SHP77 treated with DMSO at 0.1 percent for 48 hours (cell line): ENCODE data around the gene SLC25A51.
"Not testable (repeated sequence)": the region's sequence is repeated elsewhere in the genome, so short reads cannot be mapped to it uniquely, and the experiment has no call there.

Source experiments
- DNase-seq: peaks from one replicate; lab custom pipeline; 2025; lab: John Stamatoyannopoulos, UW

Gene SLC25A51

GRCh38 chr9:37902796-37903646 lies 906 bp downstream of the SLC25A51 start:
- DNase-seq, result no peak

DNA sequence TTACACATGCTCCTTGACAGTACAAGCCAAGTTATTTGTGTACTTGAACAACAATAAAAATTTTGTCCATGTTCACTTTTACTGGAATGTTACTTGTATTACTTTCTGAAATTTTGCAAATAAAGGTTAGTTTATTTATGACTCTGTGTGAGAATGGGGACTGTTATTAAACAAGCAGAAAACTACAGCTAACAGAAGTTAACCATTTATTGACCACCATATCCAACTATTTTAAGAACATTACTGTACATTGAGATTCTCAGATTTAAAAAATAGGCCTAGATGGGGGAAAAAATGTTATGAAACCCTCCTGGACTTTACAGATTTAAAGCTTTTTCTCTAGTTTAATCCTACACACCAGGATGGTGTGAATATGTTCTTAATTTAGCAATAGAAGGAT lies 1.8 kb downstream of the SLC25A51 start:
- DNase-seq, result no peak

DNA sequence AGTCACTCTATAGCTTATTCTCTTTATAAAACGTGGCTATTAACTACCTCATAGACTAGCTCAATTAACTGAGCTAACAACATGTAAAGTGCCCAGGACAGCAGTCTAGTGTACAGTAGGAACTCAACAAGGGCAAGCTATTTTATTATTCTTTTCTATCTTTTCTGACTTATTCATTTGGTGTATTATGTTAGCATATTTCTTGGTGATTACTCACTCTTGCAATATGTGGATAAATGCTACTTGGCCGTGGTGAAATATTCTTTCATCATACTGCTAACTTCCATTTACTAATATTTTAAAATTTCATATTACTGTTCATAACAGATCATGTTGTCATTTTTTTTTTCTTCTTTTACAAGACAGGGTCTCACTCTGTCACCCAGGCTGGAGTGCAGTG lies 4.9 kb downstream of the SLC25A51 start:
- no peak for DNase-seq

DNA sequence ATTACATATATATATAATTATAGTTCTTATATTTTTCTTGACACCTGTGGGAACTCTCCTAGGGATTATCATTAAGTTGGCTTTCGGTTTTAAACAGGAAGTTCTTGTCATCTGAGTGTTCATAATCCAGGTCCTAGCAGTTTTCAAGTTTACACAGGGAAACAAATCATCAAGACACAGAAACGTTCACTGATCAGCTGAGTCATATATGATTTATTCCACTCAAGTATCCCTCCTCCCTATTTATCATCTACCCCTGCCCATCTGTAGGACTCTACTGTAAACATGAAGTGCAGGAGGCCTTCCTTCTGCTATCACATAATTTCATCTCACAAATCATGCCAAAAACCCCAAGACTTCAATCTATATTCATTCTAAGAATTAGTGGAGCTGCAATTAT lies 6.3 kb downstream of the SLC25A51 start:
- DNase-seq, result no peak

GRCh38 chr9:37892063-37892462 lies 11.9 kb downstream of the SLC25A51 start:
- DNase-seq, result no peak

GRCh38 chr9:37891042-37891441 lies 12.9 kb downstream of the SLC25A51 start:
- not testable (repeated sequence) for DNase-seq

DNA sequence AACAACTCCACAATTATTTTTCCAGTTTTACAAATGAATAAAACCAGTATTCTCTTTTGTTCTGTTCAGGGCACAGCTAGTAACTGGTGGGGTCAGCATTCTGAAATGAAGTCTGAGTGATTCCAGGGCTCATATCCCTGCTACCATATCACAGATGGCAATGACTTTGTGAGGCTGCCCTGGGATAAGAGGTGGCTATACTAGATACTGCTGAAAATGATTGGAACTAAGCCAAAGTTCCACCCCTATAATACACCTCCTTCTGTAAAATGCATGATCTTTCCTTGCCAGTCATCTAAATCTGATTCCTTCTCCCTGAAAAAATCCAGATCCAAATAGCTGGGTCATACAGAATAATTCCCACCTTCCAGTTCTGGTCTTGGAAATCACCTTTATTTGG lies 14.4 kb downstream of the SLC25A51 start:
- no peak for DNase-seq

GRCh38 chr9:37887977-37888583 lies 15.8 kb downstream of the SLC25A51 start:
- not testable (repeated sequence) for DNase-seq

DNA sequence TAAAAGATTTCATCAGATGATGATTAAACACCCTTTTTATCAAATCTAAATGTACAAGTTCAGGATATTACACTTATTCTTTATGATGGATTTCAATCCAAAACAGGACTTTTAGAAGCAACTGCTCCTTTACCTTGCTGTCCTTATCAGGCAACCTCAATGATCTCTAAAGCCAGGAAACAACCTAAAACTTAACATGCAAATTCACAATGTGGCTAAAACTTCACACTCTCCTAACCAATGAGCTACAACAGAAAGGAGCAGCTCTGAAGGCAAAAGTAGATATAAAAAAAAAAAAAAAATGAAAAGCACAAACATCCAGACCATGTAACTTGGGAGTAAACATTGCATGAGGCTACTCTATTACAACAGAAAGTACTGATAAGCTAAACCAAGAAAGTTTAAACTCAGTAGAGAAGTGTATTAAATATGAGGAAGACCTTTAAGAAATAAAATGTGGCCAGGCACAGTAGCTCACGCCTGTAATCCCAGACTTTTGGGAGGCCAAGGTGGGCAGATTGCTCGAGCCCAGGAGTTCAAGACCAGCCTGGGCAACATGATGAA lies 22.9 kb downstream of the SLC25A51 start:
- DNase-seq, result no peak

GRCh38 chr9:37876376-37876775 lies 27.6 kb downstream of the SLC25A51 start:
- DNase-seq, result no peak

- DNase-seq, result no peak
Observed at GRCh38 chr9:37873955-37874354, 30.0 kb downstream of the SLC25A51 start.

DNA sequence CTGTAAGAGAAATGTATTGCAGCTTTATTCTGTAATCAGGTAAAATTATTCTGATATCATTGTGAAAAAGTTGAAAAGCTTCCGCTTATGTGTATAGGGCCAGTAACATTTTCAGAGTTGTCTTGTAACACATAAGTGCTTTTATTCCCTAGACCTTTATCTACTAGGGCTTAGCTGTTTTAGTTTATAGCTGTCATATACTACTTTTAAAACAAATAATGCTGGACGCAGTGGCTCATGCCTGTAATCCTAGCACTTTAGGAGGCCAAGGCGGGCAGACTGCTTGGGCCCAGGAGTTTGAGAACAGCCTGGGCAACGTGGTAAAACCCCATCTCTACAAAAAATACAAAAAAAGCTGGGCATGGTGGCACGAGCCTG lies 33.1 kb downstream of the SLC25A51 start:
- DNase-seq, result no peak

- no peak for DNase-seq
Observed at GRCh38 chr9:37870081-37870798, 33.7 kb downstream of the SLC25A51 start.

GRCh38 chr9:37862530-37862929 lies 41.4 kb downstream of the SLC25A51 start:
- no peak for DNase-seq

- no peak for DNase-seq
Observed at GRCh38 chr9:37859043-37859442, 44.9 kb downstream of the SLC25A51 start.

- no peak for DNase-seq
Observed at GRCh38 chr9:37856551-37856950, 47.4 kb downstream of the SLC25A51 start.

GRCh38 chr9:37852222-37852621 lies 51.7 kb downstream of the SLC25A51 start:
- DNase-seq, result no peak

DNA sequence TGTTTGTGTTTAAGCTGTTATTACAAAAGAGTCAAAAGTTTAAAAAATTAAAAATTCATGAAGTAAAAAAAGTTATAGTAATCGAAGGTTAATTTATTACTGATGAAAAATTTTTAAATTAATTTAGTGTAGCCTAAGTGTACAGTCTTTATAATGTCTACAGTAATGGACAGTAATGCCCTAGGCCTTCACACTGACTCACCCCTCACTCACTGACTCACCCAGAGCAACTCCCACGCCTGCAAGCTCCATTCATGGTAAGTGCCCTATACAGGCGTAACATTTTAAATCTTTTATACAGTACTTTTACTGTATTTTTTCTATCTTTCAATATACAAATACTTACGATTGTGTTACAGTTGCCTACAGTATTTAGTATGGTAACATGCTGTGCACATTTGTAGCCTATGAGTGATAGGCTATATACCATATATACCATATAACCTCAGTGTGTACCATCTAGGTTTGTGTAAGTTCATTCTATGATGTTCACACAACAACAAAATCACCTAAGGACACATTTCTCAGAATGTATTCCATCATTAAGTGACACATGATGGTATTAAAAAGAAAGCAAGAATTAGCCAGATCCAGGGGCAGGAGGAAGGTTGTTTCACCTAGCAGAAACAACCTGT lies 63.2 kb downstream of the SLC25A51 start:
- DNase-seq, result no peak

GRCh38 chr9:37839496-37840461 lies 64.1 kb downstream of the SLC25A51 start:
- no peak for DNase-seq
